ENCODE data around the gene MEG3. TPM values are rescaled to one million over a fixed set of nuclear protein-coding genes. Genes with fewer than 3 reads are reported as not detected.

MEG3 gene
- total RNA-seq, 1 donor from 2014 or later, result not detected

Other genes starting within 250 kb of the MEG3 start
- 2.2 and 2.8 TPM in 2 replicates for gene BEGAIN, start 238.7 kb upstream of the MEG3 start, total RNA-seq
- gene DLK1, start 99.2 kb upstream of the MEG3 start, total RNA-seq, result not detected in 2 replicates
- not detected in 2 replicates for gene RTL1, start 77.6 kb downstream of the MEG3 start, total RNA-seq